Osteoblast (primary cell): Measurements from ENCODE around the gene ABCA4. TPM values are rescaled to one million over a fixed set of nuclear protein-coding genes. Genes with fewer than 3 reads are reported as not detected.

ENCODE experiments used
- DNase-seq: peaks from one replicate; pipeline ENCODE4 v3.0.0; 2011; ENCODE audit warnings: low spot score, mixed read lengths; ENCODE audit not compliant: insufficient read length; ENCODE audit errors: missing footprints
- H2AFZ ChIP-seq: 2 replicates; pipeline ENCODE4 v1.6.0; 2011; ENCODE audit warnings: mild to moderate bottlenecking, low read length
- H3K27ac ChIP-seq: 2 replicates; pipeline ENCODE4 v1.5.1; 2011; ENCODE audit warnings: mild to moderate bottlenecking, low read depth, low read length, moderate library complexity
- H3K27me3 ChIP-seq: 2 replicates; pipeline ENCODE4 v1.6.0; 2012; ENCODE audit warnings: mild to moderate bottlenecking, control low read depth, inconsistent platforms, low read length, moderate library complexity; ENCODE audit not compliant: insufficient read depth
- H3K36me3 ChIP-seq: 2 replicates; pipeline ENCODE4 v1.5.1; 2011; ENCODE audit warnings: mild to moderate bottlenecking, low read length, control low read depth, moderate library complexity; ENCODE audit not compliant: insufficient read depth
- H3K4me1 ChIP-seq: 2 replicates; pipeline ENCODE4 v1.5.1; 2011; ENCODE audit warnings: mild to moderate bottlenecking, low read length, control low read depth, moderate library complexity; ENCODE audit not compliant: insufficient read depth
- H3K4me2 ChIP-seq: 2 replicates; pipeline ENCODE4 v1.6.0; 2011; ENCODE audit warnings: mild to moderate bottlenecking, low read length; ENCODE audit not compliant: insufficient read depth
- H3K4me3 ChIP-seq: fragments of 200-600 bp; sonication (generic); 3 replicates; pipeline ENCODE4 v1.5.1; 2012; ENCODE audit warnings: mild to moderate bottlenecking, low read length, inconsistent platforms; ENCODE audit not compliant: insufficient read depth
- H3K79me2 ChIP-seq: 2 replicates; pipeline ENCODE4 v1.6.0; 2012; ENCODE audit warnings: mild to moderate bottlenecking, low read length, control low read depth, inconsistent platforms; ENCODE audit not compliant: insufficient read depth
- H3K9me3 ChIP-seq: 2 replicates; pipeline ENCODE4 v1.5.1; 2011; ENCODE audit warnings: low read depth, low read length, control low read depth
- H4K20me1 ChIP-seq: 2 replicates; pipeline ENCODE4 v1.6.0; 2012; ENCODE audit warnings: mild to moderate bottlenecking, low read length, control low read depth; ENCODE audit not compliant: insufficient read depth
- total RNA-seq: library from RNA; depleted of rRNA; stranded (reverse); fragments of >200 nt; gene quantifications from 2 replicates; pipeline ENCODE4 v1.2.3, GENCODE V29; 2012
- TF ChIP-seq, protein P1 (sequence below): IDR thresholded peaks from 2 replicates; pipeline ENCODE4 v1.5.1; 2011; ENCODE audit warnings: mild to moderate bottlenecking, low read depth, low read length, moderate library complexity; ENCODE audit errors: extremely low read depth

Gene ABCA4
- total RNA-seq, 1 donor, result 1.1 TPM

DNA sequence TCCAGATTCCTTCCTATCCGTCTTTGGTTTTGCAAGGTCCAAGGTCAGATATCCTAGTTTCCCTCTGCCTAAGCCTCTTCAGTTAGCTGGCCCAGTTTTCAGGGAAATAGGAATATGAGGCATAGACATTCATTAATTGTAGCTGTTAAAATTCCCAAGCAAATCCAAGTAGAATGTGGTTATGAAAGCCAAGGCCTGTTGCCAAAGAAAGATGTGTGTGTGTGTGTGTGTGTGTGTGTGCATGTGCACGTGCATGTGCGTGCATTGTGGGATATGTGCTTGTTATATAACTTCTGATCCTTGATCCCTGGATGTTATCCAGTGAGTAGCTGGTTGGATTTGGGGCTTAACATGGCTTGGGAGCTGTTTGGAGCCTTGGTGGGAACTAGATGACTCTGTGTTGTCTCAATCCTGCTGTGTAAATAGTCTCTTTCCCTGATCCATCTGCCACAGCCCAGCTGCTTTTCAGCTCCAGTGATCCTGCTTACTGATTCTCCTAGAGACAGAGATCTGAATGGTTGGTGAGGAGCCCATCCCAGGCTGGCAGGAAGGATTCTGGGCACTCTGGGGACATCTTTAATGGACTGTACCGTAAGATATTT lies 141.1 kb downstream of the ABCA4 start:
- peak overlapping the region; percentile 73 for H3K27ac ChIP-seq
- peaks cover 49% of the 10 kb centered on the region for H3K4me1 ChIP-seq
- no peak overlapping the region for H3K4me3 ChIP-seq
- TF ChIP-seq, protein P1, sequence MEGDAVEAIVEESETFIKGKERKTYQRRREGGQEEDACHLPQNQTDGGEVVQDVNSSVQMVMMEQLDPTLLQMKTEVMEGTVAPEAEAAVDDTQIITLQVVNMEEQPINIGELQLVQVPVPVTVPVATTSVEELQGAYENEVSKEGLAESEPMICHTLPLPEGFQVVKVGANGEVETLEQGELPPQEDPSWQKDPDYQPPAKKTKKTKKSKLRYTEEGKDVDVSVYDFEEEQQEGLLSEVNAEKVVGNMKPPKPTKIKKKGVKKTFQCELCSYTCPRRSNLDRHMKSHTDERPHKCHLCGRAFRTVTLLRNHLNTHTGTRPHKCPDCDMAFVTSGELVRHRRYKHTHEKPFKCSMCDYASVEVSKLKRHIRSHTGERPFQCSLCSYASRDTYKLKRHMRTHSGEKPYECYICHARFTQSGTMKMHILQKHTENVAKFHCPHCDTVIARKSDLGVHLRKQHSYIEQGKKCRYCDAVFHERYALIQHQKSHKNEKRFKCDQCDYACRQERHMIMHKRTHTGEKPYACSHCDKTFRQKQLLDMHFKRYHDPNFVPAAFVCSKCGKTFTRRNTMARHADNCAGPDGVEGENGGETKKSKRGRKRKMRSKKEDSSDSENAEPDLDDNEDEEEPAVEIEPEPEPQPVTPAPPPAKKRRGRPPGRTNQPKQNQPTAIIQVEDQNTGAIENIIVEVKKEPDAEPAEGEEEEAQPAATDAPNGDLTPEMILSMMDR, result no peak
- H3K4me2 ChIP-seq, result peak overlapping the region; percentile 15
- no peak overlapping the region for H2AFZ ChIP-seq
- no peaks in the 10 kb centered on the region for H3K79me2 ChIP-seq
- H4K20me1 ChIP-seq, result no peaks in the 10 kb centered on the region
- no peaks in the 10 kb centered on the region for H3K36me3 ChIP-seq
- H3K27me3 ChIP-seq, result no peaks in the 10 kb centered on the region
- no peaks in the 10 kb centered on the region for H3K9me3 ChIP-seq
- peak; percentile 74 for DNase-seq

DNA sequence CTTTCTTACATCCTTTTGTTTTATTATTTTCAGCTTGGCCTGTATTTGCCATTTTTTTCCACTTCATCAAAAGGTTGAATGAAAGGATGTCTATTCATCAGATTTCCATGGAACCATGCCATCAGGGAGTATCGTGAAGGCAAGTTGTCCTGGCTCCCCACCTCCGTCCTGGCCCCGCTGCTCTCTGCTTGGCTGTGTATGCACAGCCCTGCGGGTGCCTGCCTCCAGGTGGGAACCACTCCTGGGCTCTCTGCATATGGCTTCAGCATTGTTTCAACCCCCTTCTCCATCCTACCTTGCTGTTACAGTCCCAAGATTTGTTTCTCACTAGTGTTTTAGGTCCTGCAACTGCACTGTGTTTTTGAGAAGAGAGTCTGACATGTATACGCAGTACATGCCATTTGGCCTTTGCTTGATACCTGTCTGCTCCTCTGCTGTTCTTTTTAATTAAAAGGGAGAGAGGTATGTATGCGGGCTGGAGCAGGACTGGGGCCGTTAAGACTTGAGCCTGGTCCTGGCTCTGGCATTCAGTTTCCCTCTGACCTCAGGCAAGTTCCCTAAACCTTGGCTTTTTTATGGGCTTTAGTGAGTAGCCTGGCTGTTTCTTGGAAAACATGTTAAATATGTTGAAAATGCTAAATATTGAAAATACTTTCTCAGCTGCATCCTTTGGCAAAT lies 141.8 kb downstream of the ABCA4 start:
- TF ChIP-seq, protein P1, result no peak

DNA sequence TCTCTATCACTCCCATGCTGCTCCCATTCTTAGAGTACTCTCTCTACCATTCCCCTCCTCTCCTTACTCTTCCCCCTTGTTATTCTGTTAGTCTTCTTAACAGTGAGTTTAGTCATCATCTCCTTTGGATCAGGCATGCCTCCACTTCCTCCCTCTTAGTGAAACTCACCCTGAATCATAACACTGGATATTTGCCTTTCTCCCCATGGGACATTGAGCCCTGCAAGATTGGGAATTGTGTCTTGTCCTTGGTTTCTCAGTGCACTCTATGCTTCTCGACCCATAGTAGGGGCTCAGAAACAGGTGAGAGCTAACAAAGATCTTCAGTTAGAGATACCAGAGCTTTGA lies 143.4 kb downstream of the ABCA4 start:
- TF ChIP-seq, protein P1, result no peak

More for the DNA sequence above, 141.8 kb downstream of the ABCA4 start:
- H3K36me3 ChIP-seq, result no peaks in the 10 kb centered on the region
- H3K9me3 ChIP-seq, result no peaks in the 10 kb centered on the region
- no peaks in the 10 kb centered on the region for H4K20me1 ChIP-seq
- no peaks in the 10 kb centered on the region for H3K79me2 ChIP-seq
- peak overlapping the region; percentile 73 for H3K27ac ChIP-seq
- H2AFZ ChIP-seq, result no peak overlapping the region
- peaks cover 49% of the 10 kb centered on the region for H3K4me1 ChIP-seq
- H3K4me3 ChIP-seq, result no peak overlapping the region
- H3K27me3 ChIP-seq, result no peaks in the 10 kb centered on the region
- DNase-seq, result peak; percentile 49
- H3K4me2 ChIP-seq, result peak overlapping the region; percentile 15

More for the DNA sequence above, 143.4 kb downstream of the ABCA4 start:
- Histone ChIP-seq H3K4me2 (peak overlapping the region; percentile 59), H3K4me1 (peaks cover 49% of the 10 kb centered on the region), H3K79me2 (no peaks in the 10 kb centered on the region), H3K9me3 (no peaks in the 10 kb centered on the region), H3K27me3 (no peaks in the 10 kb centered on the region), H2AFZ (no peak overlapping the region), H3K4me3 (no peak overlapping the region), H3K36me3 (no peaks in the 10 kb centered on the region), H4K20me1 (no peaks in the 10 kb centered on the region), H3K27ac (no peak overlapping the region)
- DNase-seq, result peak; percentile 88
